ENCODE data around the gene IL18BP. TPM values are rescaled to one million over a fixed set of nuclear protein-coding genes. Genes with fewer than 3 reads are reported as not detected.

Gene IL18BP
- total and polyA plus RNA-seq, 4 donors = 3.8 to 14.3 (median 8.2) TPM

DNA sequence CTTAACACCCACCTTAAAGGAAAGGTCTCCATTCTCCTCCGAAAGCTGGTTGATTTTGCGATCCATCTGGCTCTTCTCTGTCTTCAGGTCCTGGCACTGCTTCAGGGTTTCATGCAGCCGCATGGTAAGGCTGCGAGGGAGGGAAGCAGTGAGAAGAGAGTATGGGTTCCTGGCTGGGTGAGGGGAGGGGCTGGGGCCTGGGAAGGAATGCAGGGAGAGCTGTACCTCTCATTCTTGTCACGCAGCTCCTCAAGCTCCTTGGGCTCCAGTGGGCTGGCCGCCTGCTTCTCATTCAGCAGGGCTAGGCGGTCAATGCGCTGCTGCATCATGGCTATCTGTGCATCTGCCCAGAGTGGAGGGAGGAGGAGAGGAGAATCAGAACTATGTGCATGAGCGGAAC lies 19.5 kb downstream of the IL18BP start:
- H3K27ac ChIP-seq (ENCODE audit: low read depth, low read length) = no peak overlapping the region
- WGBS (ENCODE audit: insufficient coverage) = 89% methylated on average over 9 of the region's 9 CpGs
- no peaks in the 10 kb centered on the region for H3K27me3 ChIP-seq (ENCODE audit: control insufficient read depth, insufficient read depth, low read length)
- H3K9me3 ChIP-seq (ENCODE audit: control insufficient read depth, insufficient read depth, low read length) = no peaks in the 10 kb centered on the region
- peaks cover 19% of the 10 kb centered on the region for H3K4me1 ChIP-seq (ENCODE audit: control insufficient read depth, insufficient read depth, low read length)
- DNase-seq (ENCODE audit: low read depth in 4 of 6, low spot score in 6 of 6) = no peak
- H3K36me3 ChIP-seq (ENCODE audit: control insufficient read depth, insufficient read depth, low read length) = peaks cover 97% of the 10 kb centered on the region
- no peak overlapping the region for H3K4me3 ChIP-seq (ENCODE audit: low read depth, low read length)

DNA sequence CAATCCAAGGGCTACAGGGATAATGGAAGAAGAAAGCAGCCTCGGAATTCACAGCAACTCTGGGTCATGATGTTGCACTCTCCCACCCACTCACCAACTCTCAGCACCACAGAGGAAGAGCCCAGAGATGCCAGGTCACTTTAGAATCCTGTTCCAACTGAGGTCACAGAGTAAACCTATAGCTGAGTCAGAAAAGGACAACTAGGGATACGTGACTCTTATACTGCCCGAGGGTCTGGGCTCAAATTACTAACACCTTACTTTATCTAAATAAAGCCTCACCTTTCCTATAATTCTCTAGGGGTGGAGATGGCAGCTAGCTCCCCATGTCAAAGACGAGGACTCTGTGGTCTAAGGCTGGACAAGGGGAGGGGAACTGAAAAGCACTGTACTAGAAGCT lies 24.6 kb downstream of the IL18BP start:
- Histone ChIP-seq H3K27me3 (ENCODE audit: control insufficient read depth, insufficient read depth, low read length) (no peaks in the 10 kb centered on the region), H3K36me3 (ENCODE audit: control insufficient read depth, insufficient read depth, low read length) (peaks cover 66% of the 10 kb centered on the region), H3K9me3 (ENCODE audit: control insufficient read depth, insufficient read depth, low read length) (no peaks in the 10 kb centered on the region), H3K4me3 (ENCODE audit: low read depth, low read length) (no peak overlapping the region), H3K4me1 (ENCODE audit: control insufficient read depth, insufficient read depth, low read length) (peaks cover 6% of the 10 kb centered on the region), H3K27ac (ENCODE audit: low read depth, low read length) (no peak overlapping the region)
- no peak for DNase-seq (ENCODE audit: low read depth in 4 of 6, low spot score in 6 of 6)
- no CpG with 5 or more reads among the region's 4 CpGs for WGBS (ENCODE audit: insufficient coverage)

DNA sequence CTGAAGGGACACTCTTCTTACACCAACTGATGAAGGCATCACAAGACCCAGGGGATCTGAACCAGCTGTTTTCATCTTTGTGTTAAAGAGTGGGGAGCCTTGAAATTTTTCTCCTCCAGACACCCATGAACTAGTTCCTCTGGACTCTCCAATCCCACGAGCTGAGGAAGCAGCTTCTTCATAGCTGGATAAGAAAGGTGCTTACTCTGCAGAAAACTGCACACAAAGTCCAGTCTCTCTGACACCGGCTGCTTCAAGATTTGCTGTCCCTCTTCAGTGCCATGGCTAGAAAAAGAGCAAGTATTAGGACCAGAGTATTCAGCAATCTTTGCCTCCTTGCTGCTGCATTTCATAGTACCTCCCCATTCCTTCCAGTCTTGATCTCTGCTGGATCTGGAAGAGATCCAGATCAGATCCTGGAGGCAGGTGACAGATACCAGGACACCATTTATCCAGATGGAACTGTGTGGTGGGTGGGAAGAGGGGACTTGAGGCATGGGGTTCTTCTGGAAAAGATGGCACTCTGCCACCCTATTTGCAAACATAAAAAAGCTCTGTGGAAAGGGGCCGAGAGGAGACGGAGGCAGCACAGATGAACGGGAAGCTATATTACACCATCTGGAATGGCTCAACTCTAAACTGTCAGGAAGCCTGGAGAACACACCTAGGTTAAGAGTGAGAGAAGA lies 25.5 kb downstream of the IL18BP start:
- Histone ChIP-seq H3K4me3 (ENCODE audit: low read depth, low read length) (no peak overlapping the region), H3K4me1 (ENCODE audit: control insufficient read depth, insufficient read depth, low read length) (peaks cover 6% of the 10 kb centered on the region), H3K27ac (ENCODE audit: low read depth, low read length) (no peak overlapping the region), H3K27me3 (ENCODE audit: control insufficient read depth, insufficient read depth, low read length) (no peaks in the 10 kb centered on the region), H3K36me3 (ENCODE audit: control insufficient read depth, insufficient read depth, low read length) (peaks cover 61% of the 10 kb centered on the region), H3K9me3 (ENCODE audit: control insufficient read depth, insufficient read depth, low read length) (no peaks in the 10 kb centered on the region)
- DNase-seq (ENCODE audit: low read depth in 4 of 6, low spot score in 6 of 6) = no peak
- 83% methylated on average over 1 of the region's 5 CpGs for WGBS (ENCODE audit: insufficient coverage)

DNA sequence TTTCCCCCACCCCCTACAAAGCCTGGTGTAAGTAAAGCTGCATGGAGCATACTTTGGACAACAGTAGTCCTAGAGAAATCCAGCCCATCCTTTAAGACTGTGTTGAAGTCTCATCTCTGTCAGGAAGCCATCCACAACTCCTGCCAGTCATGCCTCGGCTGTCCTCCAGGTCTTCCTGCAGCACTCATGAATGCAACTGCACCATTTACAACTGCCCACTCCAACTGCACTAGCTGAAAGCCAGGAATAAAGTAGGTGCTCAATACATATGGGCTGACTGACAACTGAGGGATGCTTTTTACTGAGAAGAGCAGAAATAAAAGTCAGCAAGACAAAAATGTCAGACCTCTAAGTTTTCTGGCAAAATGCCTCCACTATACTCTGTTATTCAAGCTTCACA lies 27.4 kb downstream of the IL18BP start:
- Histone ChIP-seq H3K36me3 (ENCODE audit: control insufficient read depth, insufficient read depth, low read length) (peaks cover 48% of the 10 kb centered on the region), H3K4me3 (ENCODE audit: low read depth, low read length) (no peak overlapping the region), H3K4me1 (ENCODE audit: control insufficient read depth, insufficient read depth, low read length) (peaks cover 6% of the 10 kb centered on the region), H3K9me3 (ENCODE audit: control insufficient read depth, insufficient read depth, low read length) (no peaks in the 10 kb centered on the region), H3K27ac (ENCODE audit: low read depth, low read length) (no peak overlapping the region), H3K27me3 (ENCODE audit: control insufficient read depth, insufficient read depth, low read length) (no peaks in the 10 kb centered on the region)
- no CpG with 5 or more reads among the region's 1 CpG for WGBS (ENCODE audit: insufficient coverage)
- DNase-seq (ENCODE audit: low read depth in 4 of 6, low spot score in 6 of 6) = peak in 1 of 6 donors; percentile 43

DNA sequence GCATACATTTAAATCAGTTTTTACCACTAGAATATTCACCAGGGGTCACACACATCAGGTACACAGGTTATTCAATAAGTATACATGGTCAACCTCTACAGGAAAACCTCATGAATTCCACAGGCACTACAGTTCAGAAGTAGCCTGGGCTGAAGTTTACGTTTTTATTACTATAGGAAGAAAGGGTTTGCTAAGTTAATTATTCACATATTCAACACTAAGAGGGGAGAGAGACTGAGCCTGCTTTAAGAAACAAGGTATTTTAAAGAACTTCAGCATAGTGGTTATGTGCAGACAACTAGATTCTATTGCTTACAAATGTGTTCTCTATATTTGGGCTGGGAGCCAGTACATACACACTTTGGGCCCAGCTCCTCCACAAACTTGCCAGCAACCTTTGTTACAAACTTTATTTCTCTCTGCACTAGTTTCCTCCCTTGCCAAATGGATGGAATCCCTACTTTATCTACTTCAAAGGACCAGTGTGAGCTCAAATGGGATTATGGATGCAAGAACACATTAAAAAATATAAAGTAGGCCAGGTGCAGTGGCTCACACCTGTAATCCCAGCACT lies 31.9 kb downstream of the IL18BP start:
- Histone ChIP-seq H3K27ac (ENCODE audit: low read depth, low read length) (no peak overlapping the region), H3K4me3 (ENCODE audit: low read depth, low read length) (no peak overlapping the region), H3K27me3 (ENCODE audit: control insufficient read depth, insufficient read depth, low read length) (no peaks in the 10 kb centered on the region), H3K4me1 (ENCODE audit: control insufficient read depth, insufficient read depth, low read length) (no peaks in the 10 kb centered on the region), H3K9me3 (ENCODE audit: control insufficient read depth, insufficient read depth, low read length) (no peaks in the 10 kb centered on the region), H3K36me3 (ENCODE audit: control insufficient read depth, insufficient read depth, low read length) (peaks cover 43% of the 10 kb centered on the region)
- DNase-seq (ENCODE audit: low read depth in 4 of 6, low spot score in 6 of 6) = no peak
- WGBS (ENCODE audit: insufficient coverage) = no CpG with 5 or more reads among the region's 1 CpG

DNA sequence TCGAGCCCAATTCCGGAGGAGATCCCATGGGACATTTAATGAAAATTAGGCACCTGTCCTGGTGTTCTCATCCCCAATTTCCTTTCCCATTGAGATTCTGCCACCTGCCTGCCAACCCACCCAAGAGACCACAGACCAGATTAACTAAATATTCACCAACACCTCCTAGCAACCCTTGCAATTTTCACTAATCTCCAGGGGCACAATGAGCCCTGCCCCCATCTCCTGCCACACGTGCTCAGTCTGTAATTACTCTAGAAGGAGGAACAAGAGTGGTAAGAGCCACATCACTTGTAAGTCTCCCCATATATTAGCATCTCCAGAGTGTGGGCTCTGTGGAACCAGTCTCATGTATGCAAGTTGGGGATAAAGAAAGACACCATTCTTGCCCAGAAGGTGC lies 38.0 kb downstream of the IL18BP start:
- WGBS (ENCODE audit: insufficient coverage) = 67% methylated on average over 2 of the region's 3 CpGs
- DNase-seq (ENCODE audit: low read depth in 4 of 6, low spot score in 6 of 6) = no peak
- Histone ChIP-seq H3K27ac (ENCODE audit: low read depth, low read length) (no peak overlapping the region), H3K4me3 (ENCODE audit: low read depth, low read length) (no peak overlapping the region), H3K27me3 (ENCODE audit: control insufficient read depth, insufficient read depth, low read length) (no peaks in the 10 kb centered on the region), H3K9me3 (ENCODE audit: control insufficient read depth, insufficient read depth, low read length) (no peaks in the 10 kb centered on the region), H3K36me3 (ENCODE audit: control insufficient read depth, insufficient read depth, low read length) (peaks cover 26% of the 10 kb centered on the region), H3K4me1 (ENCODE audit: control insufficient read depth, insufficient read depth, low read length) (peaks cover 42% of the 10 kb centered on the region)

DNA sequence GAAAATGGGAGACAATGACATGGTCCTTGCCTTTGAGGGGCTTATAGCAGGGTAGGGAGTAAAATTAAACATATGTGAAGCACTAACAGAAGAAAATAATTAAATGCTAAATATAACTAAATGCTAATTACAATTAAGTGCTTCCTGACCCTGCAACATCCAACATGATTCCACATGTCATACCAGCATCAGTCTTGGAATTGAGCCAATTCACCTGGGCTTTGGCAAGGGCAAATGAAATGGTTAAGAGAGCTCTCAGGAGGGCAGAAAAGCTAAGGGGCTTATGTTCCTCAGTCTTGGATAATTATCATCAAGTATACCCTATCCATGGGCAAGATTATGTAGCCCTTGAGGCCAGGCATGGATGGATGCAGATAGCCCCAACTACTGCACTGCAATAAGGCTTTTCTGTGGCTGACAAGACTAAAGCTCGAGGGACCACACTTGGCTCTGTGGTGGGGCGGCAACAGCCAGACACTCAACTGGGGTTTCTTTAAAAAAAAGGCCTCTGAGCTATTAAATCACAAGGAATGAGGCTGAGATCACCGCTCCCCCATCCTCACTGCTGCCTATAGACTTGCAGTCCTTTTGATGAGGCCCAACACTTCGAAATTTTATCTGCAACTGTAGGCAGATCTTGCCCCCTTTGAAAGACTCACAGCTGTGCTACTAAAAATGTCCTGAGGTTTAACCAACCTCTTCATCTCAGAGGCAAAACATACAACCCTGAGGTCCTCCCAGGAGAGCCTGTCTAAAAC lies 39.0 kb downstream of the IL18BP start:
- Histone ChIP-seq H3K27me3 (ENCODE audit: control insufficient read depth, insufficient read depth, low read length) (no peaks in the 10 kb centered on the region), H3K27ac (ENCODE audit: low read depth, low read length) (peak overlapping the region; percentile 100), H3K36me3 (ENCODE audit: control insufficient read depth, insufficient read depth, low read length) (peaks cover 22% of the 10 kb centered on the region), H3K4me1 (ENCODE audit: control insufficient read depth, insufficient read depth, low read length) (peaks cover 50% of the 10 kb centered on the region), H3K4me3 (ENCODE audit: low read depth, low read length) (peak overlapping the region; percentile 83), H3K9me3 (ENCODE audit: control insufficient read depth, insufficient read depth, low read length) (no peaks in the 10 kb centered on the region)
- DNase-seq (ENCODE audit: low read depth in 4 of 6, low spot score in 6 of 6) = peak in 1 of 6 donors; percentile 43
- WGBS (ENCODE audit: insufficient coverage) = 26% methylated on average over 4 of the region's 4 CpGs

DNA sequence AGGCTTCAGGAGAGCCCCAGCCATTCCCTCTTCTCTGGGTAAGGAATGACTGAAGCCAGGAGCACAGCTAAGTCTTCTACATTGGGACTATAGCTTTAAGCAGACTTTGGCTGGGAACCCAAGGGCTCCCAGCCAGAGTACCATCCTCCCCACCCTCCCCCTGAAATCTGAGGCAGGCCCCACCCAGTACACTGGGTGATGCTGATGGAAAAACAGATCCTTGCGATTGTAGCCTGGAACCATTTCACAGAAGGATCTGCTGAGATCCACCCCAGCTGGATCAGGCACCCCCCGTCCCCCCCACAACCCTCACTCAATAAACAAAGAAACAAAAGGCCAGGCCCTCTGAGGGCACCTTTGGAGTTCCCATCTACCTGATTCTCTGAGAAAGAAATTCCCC lies 39.8 kb downstream of the IL18BP start:
- 0% methylated on average over 2 of the region's 2 CpGs for WGBS (ENCODE audit: insufficient coverage)
- H3K9me3 ChIP-seq (ENCODE audit: control insufficient read depth, insufficient read depth, low read length) = no peaks in the 10 kb centered on the region
- peak in 3 of 6 donors; percentile 38 to 95 (median 80) for DNase-seq (ENCODE audit: low read depth in 4 of 6, low spot score in 6 of 6)
- H3K4me1 ChIP-seq (ENCODE audit: control insufficient read depth, insufficient read depth, low read length) = peaks cover 52% of the 10 kb centered on the region
- peak overlapping the region; percentile 100 for H3K27ac ChIP-seq (ENCODE audit: low read depth, low read length)
- no peaks in the 10 kb centered on the region for H3K27me3 ChIP-seq (ENCODE audit: control insufficient read depth, insufficient read depth, low read length)
- H3K4me3 ChIP-seq (ENCODE audit: low read depth, low read length) = peak overlapping the region; percentile 83
- H3K36me3 ChIP-seq (ENCODE audit: control insufficient read depth, insufficient read depth, low read length) = peaks cover 17% of the 10 kb centered on the region

DNA sequence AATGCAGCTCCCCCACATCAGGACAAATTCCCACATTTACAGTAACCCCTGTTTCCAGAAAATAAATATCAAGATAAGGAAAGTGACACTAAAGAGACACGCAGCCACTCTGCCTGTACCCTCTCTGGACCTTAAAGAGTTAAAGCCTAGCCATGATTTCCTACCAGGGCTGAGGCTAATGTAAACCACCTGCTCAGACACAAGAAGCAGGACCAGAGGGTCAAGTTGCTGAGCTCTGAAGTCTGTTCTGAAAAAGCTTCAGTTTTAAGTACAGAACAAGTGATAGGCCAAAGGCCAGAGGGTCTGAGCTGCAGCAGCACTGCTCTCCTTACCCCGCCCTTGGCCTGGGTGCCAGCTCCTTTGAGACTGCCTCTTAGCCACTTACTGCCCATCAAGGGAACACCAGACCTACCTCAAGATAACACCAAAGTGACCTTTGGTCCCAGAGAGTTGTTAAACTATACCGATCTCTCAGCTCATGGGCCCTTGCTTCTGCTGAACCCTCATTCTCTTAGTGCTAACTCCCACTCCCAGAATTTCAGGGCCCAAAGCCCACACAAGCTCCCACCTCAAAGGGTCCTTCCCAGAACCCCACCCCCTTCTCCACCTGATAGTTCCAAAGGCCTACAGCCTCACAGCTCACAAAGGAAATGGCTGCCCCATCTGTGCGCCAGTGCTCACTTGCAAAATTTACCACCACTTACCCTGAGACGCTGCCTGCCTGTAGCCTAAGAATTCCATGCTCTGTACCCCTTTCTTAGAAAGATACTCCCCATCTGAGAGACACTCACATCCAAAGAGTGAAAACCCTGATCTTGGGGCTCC lies 40.5 kb downstream of the IL18BP start:
- Histone ChIP-seq H3K27me3 (ENCODE audit: control insufficient read depth, insufficient read depth, low read length) (no peaks in the 10 kb centered on the region), H3K4me3 (ENCODE audit: low read depth, low read length) (peak overlapping the region; percentile 83), H3K27ac (ENCODE audit: low read depth, low read length) (peak overlapping the region; percentile 100), H3K36me3 (ENCODE audit: control insufficient read depth, insufficient read depth, low read length) (peaks cover 13% of the 10 kb centered on the region), H3K9me3 (ENCODE audit: control insufficient read depth, insufficient read depth, low read length) (no peaks in the 10 kb centered on the region), H3K4me1 (ENCODE audit: control insufficient read depth, insufficient read depth, low read length) (peaks cover 52% of the 10 kb centered on the region)
- WGBS (ENCODE audit: insufficient coverage) = 30% methylated on average over 5 of the region's 5 CpGs
- peak in 3 of 6 donors; percentile 33 to 53 (median 51) for DNase-seq (ENCODE audit: low read depth in 4 of 6, low spot score in 6 of 6)
